Thyroid gland (tissue), 4 donors: ENCODE measurements around the gene KHDC1. TPM values are rescaled to one million over a fixed set of nuclear protein-coding genes. Genes with fewer than 3 reads are reported as not detected.

Source experiments
- DNase-seq, 2 donors: peaks; one replicate each; pipeline ENCODE4 v3.0.0-alpha.2; 2019
- H3K27ac ChIP-seq, 3 donors: fragments of 200-600 bp; sonication (generic); 1 replicate in 2 of 3; 2 replicates in 1 of 3; pipeline ENCODE4 v1.5.1; 2016 to 2019; ENCODE audit warnings: mild to moderate bottlenecking in 1 of 3, moderate library complexity in 1 of 3
- H3K27me3 ChIP-seq: fragments of 200-600 bp; sonication (generic); one replicate; pipeline ENCODE4 v1.5.1; 2019
- H3K36me3 ChIP-seq, 2 donors: fragments of 200-600 bp; sonication (generic); one replicate each; pipeline ENCODE4 v1.5.1; 2016 to 2019
- H3K4me1 ChIP-seq, 2 donors: fragments of 200-600 bp; sonication (generic); one replicate each; pipeline ENCODE4 v1.5.1; 2017 to 2019
- H3K4me3 ChIP-seq, 3 donors: fragments of 200-600 bp; sonication (generic); replicated peaks in 1 of 3; 1 replicate in 2 of 3; 2 replicates in 1 of 3; pipeline ENCODE4 v1.5.1; 2016; ENCODE audit warnings: mild to moderate bottlenecking in 1 of 3
- H3K9me3 ChIP-seq: fragments of 200-600 bp; sonication (generic); one replicate; pipeline ENCODE4 v1.5.1; 2017
- POLR2A ChIP-seq, 2 donors: fragments of 450-650 bp; IDR thresholded peaks; one replicate each; pipeline ENCODE4 v1.6.1; 2017; ENCODE audit warnings: antibody characterized with exemption in 2 of 2, mild to moderate bottlenecking in 2 of 2, moderate library complexity in 1 of 2
- WGBS, 2 donors: methylation state at CpG; one replicate each; pipeline ENCODE4 v1.1.5; 2017; 5-methylcytosine and 5-hydroxymethylcytosine counted together
- intact Hi-C: fragments of 100-400 bp; cut with DNase I; formaldehyde crosslinking; loops from one replicate; pipeline ENCODE4 v1.15.1; 2023
- total RNA-seq, 4 donors: library from RNA; depleted of rRNA; stranded (reverse); fragments of >200 nt; gene quantifications; one replicate each; pipeline ENCODE4 v1.2.3, GENCODE V29; 2016
- TF ChIP-seq, protein P1 (sequence below), 6 experiments: fragments of 200-600 bp in 3 of 6; fragments of 450-650 bp in 3 of 6; sonication (generic) in 3 of 6; IDR thresholded peaks; one replicate each; pipeline ENCODE4 v1.5.1; 2016 to 2019; ENCODE audit warnings: antibody characterized with exemption in 6 of 6, mild to moderate bottlenecking in 2 of 6, inconsistent platforms in 1 of 6, moderate library complexity in 1 of 6

KHDC1 gene
- total RNA-seq, 4 donors from 2014 or later, result 2.1 to 8.4 (median 4.1) TPM

DNA sequence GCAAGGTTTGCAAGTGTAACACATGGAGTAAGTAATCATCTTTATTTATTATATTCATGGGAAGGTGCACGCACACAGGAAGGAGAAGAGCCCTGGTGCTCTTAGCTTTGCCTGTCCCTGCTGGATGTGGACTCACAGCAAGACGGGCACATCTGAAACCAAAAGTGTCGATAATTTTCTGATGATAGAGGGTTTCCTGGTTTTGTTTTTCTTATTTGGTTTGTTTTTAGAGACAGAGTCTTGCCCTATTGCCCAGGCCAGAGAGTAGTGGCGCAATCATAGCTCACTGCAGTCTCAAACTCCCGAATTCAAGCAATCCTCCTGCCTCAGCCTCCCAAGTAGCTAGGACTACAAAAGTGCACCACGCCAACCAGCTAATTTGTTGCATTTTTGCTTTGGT, 29.9 kb downstream of the KHDC1 start:
- TF ChIP-seq, protein P1, sequence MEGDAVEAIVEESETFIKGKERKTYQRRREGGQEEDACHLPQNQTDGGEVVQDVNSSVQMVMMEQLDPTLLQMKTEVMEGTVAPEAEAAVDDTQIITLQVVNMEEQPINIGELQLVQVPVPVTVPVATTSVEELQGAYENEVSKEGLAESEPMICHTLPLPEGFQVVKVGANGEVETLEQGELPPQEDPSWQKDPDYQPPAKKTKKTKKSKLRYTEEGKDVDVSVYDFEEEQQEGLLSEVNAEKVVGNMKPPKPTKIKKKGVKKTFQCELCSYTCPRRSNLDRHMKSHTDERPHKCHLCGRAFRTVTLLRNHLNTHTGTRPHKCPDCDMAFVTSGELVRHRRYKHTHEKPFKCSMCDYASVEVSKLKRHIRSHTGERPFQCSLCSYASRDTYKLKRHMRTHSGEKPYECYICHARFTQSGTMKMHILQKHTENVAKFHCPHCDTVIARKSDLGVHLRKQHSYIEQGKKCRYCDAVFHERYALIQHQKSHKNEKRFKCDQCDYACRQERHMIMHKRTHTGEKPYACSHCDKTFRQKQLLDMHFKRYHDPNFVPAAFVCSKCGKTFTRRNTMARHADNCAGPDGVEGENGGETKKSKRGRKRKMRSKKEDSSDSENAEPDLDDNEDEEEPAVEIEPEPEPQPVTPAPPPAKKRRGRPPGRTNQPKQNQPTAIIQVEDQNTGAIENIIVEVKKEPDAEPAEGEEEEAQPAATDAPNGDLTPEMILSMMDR (IDR thresholded peaks at IDR 0.05), result no peak
- TF ChIP-seq POLR2A (IDR thresholded peaks at IDR 0.05), result no peak
- Histone ChIP-seq H3K27ac (no peak overlapping the region), H3K4me1 (no peaks in the 10 kb centered on the region), H3K4me3 (no peak overlapping the region), H3K36me3 (no peaks in the 10 kb centered on the region), H3K27me3 (no peaks in the 10 kb centered on the region), H3K9me3 (no peaks in the 10 kb centered on the region)
- intact Hi-C loops, result no loop called here
- no peak for DNase-seq
- WGBS, 2 donors, result 84 to 89% methylated on average over 6 of the region's 6 CpGs

DNA sequence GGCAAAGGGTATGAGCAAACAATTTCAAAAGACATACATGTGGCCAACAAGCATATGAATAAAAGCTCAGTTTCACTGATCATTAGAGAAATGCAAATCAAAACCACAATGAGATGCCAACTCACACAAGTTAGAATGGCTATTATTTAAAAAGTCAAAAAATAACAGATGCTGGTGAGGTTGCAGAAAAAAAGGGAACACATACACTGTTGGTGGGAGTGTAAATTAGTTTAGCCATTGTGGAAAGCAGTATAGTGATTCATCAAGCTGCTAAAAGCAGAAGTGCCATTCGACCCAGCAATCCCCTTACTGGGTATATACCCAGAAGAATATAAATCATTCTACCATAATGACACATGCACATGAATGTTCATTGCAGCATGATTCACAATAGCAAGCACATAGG, 31.0 kb downstream of the KHDC1 start:
- TF ChIP-seq, protein P1 (IDR thresholded peaks at IDR 0.05), result no peak
- TF ChIP-seq POLR2A (IDR thresholded peaks at IDR 0.05), result no peak
- Histone ChIP-seq H3K27ac (no peak overlapping the region), H3K9me3 (no peaks in the 10 kb centered on the region), H3K4me3 (no peak overlapping the region), H3K36me3 (no peaks in the 10 kb centered on the region), H3K27me3 (no peaks in the 10 kb centered on the region), H3K4me1 (no peaks in the 10 kb centered on the region)
- DNase-seq, result no peak
- WGBS, 2 donors, result 68 to 74% methylated on average over 1 of the region's 1 CpG
- intact Hi-C loops, result no loop called here

DNA sequence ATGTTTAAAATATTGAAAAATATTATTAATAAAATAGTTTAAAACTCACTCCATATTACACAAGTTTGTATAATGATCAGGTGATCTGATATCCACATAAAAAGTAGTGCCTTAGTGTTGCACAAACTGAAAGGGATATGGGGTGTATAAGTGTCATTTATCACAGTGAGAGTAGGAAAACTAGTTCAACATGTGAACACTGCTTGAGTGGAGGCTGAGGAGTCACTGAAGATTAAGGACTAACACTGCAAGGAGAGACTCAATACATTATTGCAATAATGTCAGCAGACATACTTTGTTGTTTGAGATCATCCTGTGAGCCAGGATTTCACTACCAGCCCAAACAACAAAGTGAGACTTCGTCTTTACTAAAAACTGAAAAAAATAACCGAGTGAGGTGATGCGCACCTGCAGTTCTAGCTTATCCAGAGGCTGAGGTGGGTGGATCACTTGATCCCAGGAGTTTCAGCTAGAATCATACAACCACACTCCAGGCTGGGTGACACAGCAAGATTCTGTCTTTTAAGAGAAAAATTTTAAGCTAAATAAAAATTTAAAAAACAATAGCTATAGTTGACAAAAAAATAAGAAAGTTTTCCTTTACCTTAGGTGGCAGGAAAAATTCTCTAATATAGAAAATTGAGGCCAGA, 35.3 kb downstream of the KHDC1 start:
- Histone ChIP-seq H3K36me3 (no peaks in the 10 kb centered on the region), H3K27ac (no peak overlapping the region), H3K4me1 (no peaks in the 10 kb centered on the region), H3K4me3 (no peak overlapping the region), H3K9me3 (no peaks in the 10 kb centered on the region), H3K27me3 (no peaks in the 10 kb centered on the region)
- TF ChIP-seq POLR2A (IDR thresholded peaks at IDR 0.05), result no peak
- TF ChIP-seq, protein P1 (IDR thresholded peaks at IDR 0.05), result no peak
- WGBS, 2 donors, result 88 to 91% methylated on average over 3 of the region's 3 CpGs
- intact Hi-C loops, result no loop called here
- no peak for DNase-seq

DNA sequence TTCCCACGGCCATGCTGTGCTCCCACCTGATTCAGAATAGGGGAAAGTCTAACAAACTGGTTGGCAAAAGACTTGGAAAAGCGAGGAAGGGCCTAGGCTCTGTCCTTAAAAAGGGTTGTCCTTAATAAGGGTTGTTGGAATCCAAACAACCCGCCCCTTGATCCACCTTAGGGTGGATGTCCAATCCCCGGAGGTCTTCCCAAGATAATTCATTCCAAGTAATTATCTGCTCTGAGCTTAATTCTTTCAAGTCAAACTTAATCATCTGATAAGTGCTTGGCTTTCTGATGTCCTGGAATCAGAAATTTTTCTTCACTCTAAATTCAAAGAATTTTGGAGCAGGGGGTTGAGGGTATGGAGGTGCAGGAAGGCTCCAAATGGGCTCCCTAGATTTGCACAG, 37.6 kb downstream of the KHDC1 start, which contains the start of gene KHDC1L:
TSS of gene KHDC1L (minus strand) at position 101 of the 400 bp plus-strand sequence. CDS start at position 13, 88 bp downstream.
- WGBS, 2 donors, result 87 to 97% methylated on average over 4 of the region's 4 CpGs
- Histone ChIP-seq H3K27ac (no peak within 1 kb of the TSS), H3K9me3 (no peaks in the 10 kb centered on the region), H3K4me1 (no peaks in the 10 kb centered on the region), H3K4me3 (no peak within 1 kb of the TSS), H3K27me3 (no peaks in the 10 kb centered on the region), H3K36me3 (no peaks in the 10 kb centered on the region)
- no peak for TF ChIP-seq POLR2A (IDR thresholded peaks at IDR 0.05)
- TF ChIP-seq, protein P1 (IDR thresholded peaks at IDR 0.05), result no peak
- intact Hi-C loops, result no loop called here
- no peak for DNase-seq

DNA sequence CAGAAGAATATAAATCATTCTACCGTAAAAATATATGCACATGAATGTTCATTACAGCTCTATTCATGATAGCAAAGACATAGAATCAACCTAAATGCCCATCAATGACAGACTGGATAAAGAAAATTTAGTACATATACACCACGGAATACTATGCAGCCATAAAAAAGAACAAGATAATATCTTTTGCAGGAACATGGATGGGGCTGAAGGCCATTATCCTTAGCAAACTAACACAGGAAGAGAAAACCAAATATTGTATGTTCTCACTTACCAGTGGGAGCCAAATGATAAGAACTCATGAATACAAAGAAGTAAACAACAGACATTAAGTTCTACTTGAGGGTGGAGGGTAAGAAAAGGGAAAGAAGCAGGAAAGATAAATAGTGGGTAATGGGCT, 46.1 kb downstream of the KHDC1 start:
- Histone ChIP-seq H3K27ac (no peak overlapping the region), H3K36me3 (no peaks in the 10 kb centered on the region), H3K9me3 (no peaks in the 10 kb centered on the region), H3K4me3 (no peak overlapping the region), H3K27me3 (no peaks in the 10 kb centered on the region), H3K4me1 (no peaks in the 10 kb centered on the region)
- 96 to 98% methylated on average over 2 of the region's 2 CpGs for WGBS, 2 donors
- no peak for TF ChIP-seq POLR2A (IDR thresholded peaks at IDR 0.05)
- DNase-seq, result no peak
- intact Hi-C loops, result no loop called here
